K562 (cell line): ENCODE measurements around the gene PRRX1. TPM values are rescaled to one million over a fixed set of nuclear protein-coding genes. Genes with fewer than 3 reads are reported as not detected.

Experiments
- ATAC-seq: fragments of 200-7000 bp; cut with Tn5 transposase; 3 replicates; pipeline ENCODE4 v1.9.1; 2020; ENCODE audit warnings: moderate library complexity
- BruUV-seq: library from RNA; stranded (reverse); fragments of 400-500 nt; replicated peaks from 2 replicates; lab custom pipeline; 2021; lab: Mats Ljungman, UMichigan
- CTCF ChIA-PET: fragments of 300-600 bp; formaldehyde crosslinking; extraction: SDS; loops from one replicate; lab custom pipeline; 2021; ENCODE audit warnings: low intra/inter-chr PET ratio; lab: Yijun Ruan, JAX
- POLR2A ChIA-PET: fragments of 300-600, 350-650 bp; sonication (Branson Sonifier 250); formaldehyde crosslinking; extraction: SDS; loops from one replicate; lab custom pipeline; 2021; ENCODE audit warnings: antibody characterized with exemption, inconsistent platforms; lab: Yijun Ruan, JAX
- DNase-seq, 4 experiments: peaks; one replicate each; pipeline versions ENCODE4 v3.0.0 to v3.0.0-alpha.2; 2011 to 2018; ENCODE audit warnings: low spot score in 3 of 4, mixed read lengths in 3 of 4; ENCODE audit errors: extremely low read depth in 1 of 4
- FAIRE-seq: peaks from 2 replicates; lab custom pipeline; 2011; peaks lifted over from hg19 to GRCh38; lab: Jason Lieb, UNC
- H2AFZ ChIP-seq: 2 replicates; pipeline ENCODE4 v1.6.0; 2011; ENCODE audit warnings: low read depth, low read length, control low read depth, inconsistent platforms
- H3K27ac ChIP-seq: fragments of 200-600 bp; 3 replicates; pipeline ENCODE4 v1.8.0; 2011; ENCODE audit warnings: low read depth, mild to moderate bottlenecking, control low read depth, inconsistent platforms, low read length, moderate library complexity, mixed read lengths; ENCODE audit errors: extremely low read depth
- H3K27me3 ChIP-seq, 2 experiments: fragments of 300-600 bp in 1 of 2; 2 replicates in 1 of 2; 3 replicates in 1 of 2; pipeline versions ENCODE4 v1.6.0 to v1.8.0; 2011; ENCODE audit warnings: inconsistent platforms in 2 of 2, low read length in 2 of 2, mild to moderate bottlenecking in 1 of 2, mixed read lengths in 1 of 2, moderate library complexity in 1 of 2; ENCODE audit not compliant: control insufficient read depth in 2 of 2, insufficient read depth in 2 of 2
- H3K36me3 ChIP-seq: fragments of 300-600 bp; 3 replicates; pipeline ENCODE4 v1.8.0; 2011; ENCODE audit warnings: mild to moderate bottlenecking, low read length, inconsistent platforms; ENCODE audit not compliant: control insufficient read depth, insufficient read depth
- H3K4me1 ChIP-seq, 2 experiments: fragments of 200-600 bp in 1 of 2; replicated peaks in 1 of 2; 2 replicates in 1 of 2; 3 replicates in 1 of 2; pipeline versions ENCODE4 v1.5.1 to v1.8.0; 2011; ENCODE audit warnings: inconsistent platforms in 2 of 2, low read length in 2 of 2, mild to moderate bottlenecking in 1 of 2, mixed read lengths in 1 of 2, moderate library complexity in 1 of 2; ENCODE audit not compliant: control insufficient read depth in 2 of 2, insufficient read depth in 2 of 2
- H3K4me2 ChIP-seq: 2 replicates; pipeline ENCODE4 v1.6.1; 2011; ENCODE audit warnings: low read length, control low read depth, inconsistent platforms, mixed read lengths; ENCODE audit not compliant: insufficient read depth
- H3K4me3 ChIP-seq: fragments of 200-600 bp; sonication (generic), shearing (Covaris generic); 2 replicates; pipeline ENCODE4 v1.5.1; 2016; ENCODE audit warnings: control low read depth, inconsistent platforms
- H3K79me2 ChIP-seq: fragments of 200-600 bp; 3 replicates; pipeline ENCODE4 v1.8.0; 2011; ENCODE audit warnings: low read length, inconsistent platforms; ENCODE audit not compliant: control insufficient read depth, insufficient read depth
- H3K9ac ChIP-seq, 2 experiments: 2 replicates each; pipeline versions ENCODE4 v1.6.0 to v1.6.1; 2011; ENCODE audit warnings: low read depth in 2 of 2, low read length in 2 of 2, control low read depth in 1 of 2, inconsistent platforms in 1 of 2, mild to moderate bottlenecking in 1 of 2, mixed read lengths in 1 of 2; ENCODE audit not compliant: insufficient read depth in 1 of 2
- H3K9me1 ChIP-seq: one replicate; pipeline ENCODE4 v1.6.0; 2011; ENCODE audit warnings: inconsistent platforms, mild to moderate bottlenecking, low read length, moderate library complexity; ENCODE audit not compliant: control insufficient read depth, insufficient read depth
- H3K9me3 ChIP-seq: replicated peaks from 2 replicates; pipeline ENCODE4 v1.5.1; 2011; ENCODE audit warnings: low read depth, low read length, inconsistent platforms; ENCODE audit not compliant: control insufficient read depth, insufficient read depth
- H4K20me1 ChIP-seq: replicated peaks from 2 replicates; pipeline ENCODE4 v1.6.1; 2011; ENCODE audit warnings: low read length, inconsistent platforms, mixed read lengths; ENCODE audit not compliant: control insufficient read depth, insufficient read depth
- E2F8 ChIP-seq: fragments of 450-650 bp; IDR thresholded peaks from 2 replicates; pipeline ENCODE4 v1.7.1; 2018; ENCODE audit warnings: mild to moderate bottlenecking, low read depth; ENCODE audit not compliant: partially characterized antibody
- FOS ChIP-seq: IDR thresholded peaks from 3 replicates; pipeline ENCODE4 v1.6.1; 2011; ENCODE audit not compliant: insufficient read length; ENCODE audit errors: extremely low read depth
- FOXP4 ChIP-seq: sonication (generic); formaldehyde crosslinking; IDR thresholded peaks from 2 replicates; pipeline ENCODE4 v1.8.0; 2022; ENCODE audit warnings: mild to moderate bottlenecking, missing genetic modification reagents, borderline replicate concordance
- HDAC8 ChIP-seq: fragments of 450-650 bp; IDR thresholded peaks from 2 replicates; pipeline ENCODE4 v1.6.1; 2016; ENCODE audit warnings: mild to moderate bottlenecking, missing genetic modification characterization, moderate library complexity, missing compliant biosample characterization
- MCM2 ChIP-seq: fragments of 450-650 bp; IDR thresholded peaks from 2 replicates; pipeline ENCODE4 v1.6.1; 2017; ENCODE audit warnings: low read depth, mild to moderate bottlenecking
- NR2C2 ChIP-seq, 2 experiments: fragments of 200-800 bp in 1 of 2; sonication (Bioruptor generic) in 1 of 2; sonication (generic) in 1 of 2; formaldehyde crosslinking in 1 of 2; IDR thresholded peaks; 2 replicates each; pipeline versions ENCODE4 v1.6.1 to v1.8.0; 2016 to 2022; ENCODE audit warnings: mild to moderate bottlenecking in 1 of 2, missing compliant biosample characterization in 1 of 2, missing genetic modification characterization in 1 of 2, missing genetic modification reagents in 1 of 2
- POU5F1 ChIP-seq: fragments of 150-350 bp; IDR thresholded peaks from 2 replicates; pipeline ENCODE4 v1.6.1; 2014; ENCODE audit warnings: borderline replicate concordance, low read length, low read depth, mild to moderate bottlenecking; ENCODE audit not compliant: partially characterized antibody
- WGBS: fragments of 100-300 bp; shearing (Covaris generic); methylation state at CpG from one replicate; pipeline ENCODE4 v1.1.6; 2016; ENCODE audit warnings: low coverage, mixed read lengths; ENCODE audit not compliant: insufficient coverage; ENCODE audit errors: missing lambda C conversion rate; 5-methylcytosine and 5-hydroxymethylcytosine counted together
- in situ Hi-C: fragments of 300-500 bp; cut with MboI; formaldehyde crosslinking; loops from 4 replicates; pipeline ENCODE4 v1.15.0; 2018; ENCODE audit warnings: inconsistent platforms, mixed read lengths
- intact Hi-C: fragments of 100-400 bp; cut with micrococcal nuclease; formaldehyde crosslinking; loops from 2 replicates; pipeline ENCODE4 v1.14.2; 2022
- polyA plus RNA-seq, 8 experiments: library from polyadenylated mRNA; depleted of rRNA in 4 of 8; stranded (reverse) in 5 of 8; unstranded in 3 of 8; fragments of >200 nt; fragmentation: Nextera tagmentation in 2 of 8; fragmentation: Illumina TruSeq in 1 of 8; extraction: Ambion mirVana in 2 of 8; extraction: Trizol in 1 of 8; gene quantifications; 2 replicates each; pipeline versions ENCODE4 v1.2.1 to v1.2.3, GENCODE V29; 2011 to 2014; ENCODE audit warnings: inconsistent platforms in 1 of 8, missing spikeins in 1 of 8
- total RNA-seq, 7 experiments: library from RNA; depleted of rRNA in 6 of 7; stranded (reverse); fragments of >200 nt in 6 of 7; fragmentation: Illumina TruSeq in 2 of 7; extraction: Trizol in 2 of 7; gene quantifications; 2 replicates each; pipeline versions ENCODE4 v1.2.1 to v1.2.3, GENCODE V29; 2011 to 2021; ENCODE audit warnings: low replicate concordance in 1 of 7

Gene PRRX1
- total and polyA plus RNA-seq, 9 of the 15 experiments (the other 6 are each of a cell fraction or from before 2014, with no cell fraction given): not detected

GRCh38 chr1:170729225-170730002, 65.5 kb downstream of the PRRX1 start:
- TF ChIP-seq MCM2: no peak
- no peak for TF ChIP-seq FOS
- no peak for TF ChIP-seq E2F8
- no peak for TF ChIP-seq HDAC8
- TF ChIP-seq POU5F1: no peak
- no peak for TF ChIP-seq NR2C2 (CRISPR knock-in tag; IDR thresholded peaks at IDR 0.05)
- no peak for TF ChIP-seq NR2C2 (tag; IDR thresholded peaks at IDR 0.05)
- no peak for TF ChIP-seq FOXP4 (CRISPR knock-in tag)
- intact Hi-C loops: no loop called here
- ChIA-PET POLR2A (no interaction called here), CTCF (no interaction called here)
- FAIRE-seq: no peak
- no peak overlapping the region for H3K4me2 ChIP-seq
- no peaks in the 10 kb centered on the region for H3K36me3 ChIP-seq
- ATAC-seq: no peak
- H3K9me1 ChIP-seq: no peaks in the 10 kb centered on the region
- no peak overlapping the region for H3K4me3 ChIP-seq
- in situ Hi-C loops: no loop called here
- DNase-seq: no peak
- no peaks in the 10 kb centered on the region for H4K20me1 ChIP-seq
- no peak overlapping the region for H3K9ac ChIP-seq
- no TSS peak for BruUV-seq
- no peak overlapping the region for H2AFZ ChIP-seq
- no peaks in the 10 kb centered on the region for H3K9me3 ChIP-seq
- no peak overlapping the region for H3K27ac ChIP-seq
- no peaks in the 10 kb centered on the region for H3K27me3 ChIP-seq
- H3K4me1 ChIP-seq: no peaks in the 10 kb centered on the region
- 0% methylated on average over 6 of the region's 6 CpGs for WGBS
- no peaks in the 10 kb centered on the region for H3K79me2 ChIP-seq
